IMR-90 (cell line): Measurements from ENCODE around the gene AQP5.

Experiments used
- CTCF ChIP-seq: conservative IDR thresholded peaks from 2 replicates; pipeline ENCODE4 v1.5.1; 2012; ENCODE audit warnings: mild to moderate bottlenecking, low read depth, low read length, improper control_type of control experiment
- MAFK ChIP-seq: IDR thresholded peaks from 2 replicates; pipeline ENCODE4 v1.6.1; 2012; ENCODE audit warnings: low read depth, low read length, improper control_type of control experiment
- MXI1 ChIP-seq: IDR thresholded peaks from 2 replicates; pipeline ENCODE4 v1.6.1; 2012; ENCODE audit warnings: low read depth, mild to moderate bottlenecking, low read length, moderate library complexity, borderline replicate concordance
- SMC3 ChIP-seq: fragments of 150-350 bp; IDR thresholded peaks from 2 replicates; pipeline ENCODE4 v1.6.1; 2016; ENCODE audit warnings: low read depth, mild to moderate bottlenecking, antibody characterized with exemption, low read length, moderate library complexity
- USF2 ChIP-seq: fragments of 150-350 bp; IDR thresholded peaks from 2 replicates; pipeline ENCODE4 v1.6.1; 2017; ENCODE audit warnings: mild to moderate bottlenecking, antibody characterized with exemption, low read length, low read depth

- no peak for TF ChIP-seq MAFK
- TF ChIP-seq SMC3: no peak
- TF ChIP-seq MXI1: no peak
- no peak for TF ChIP-seq CTCF
- no peak for TF ChIP-seq USF2
Observed at GRCh38 chr12:49984476-49985359, 23.0 kb downstream of the AQP5 start.
